H1 (cell line): ENCODE data around the gene TMEM135. TPM values are rescaled to one million over a fixed set of nuclear protein-coding genes. Genes with fewer than 3 reads are reported as not detected.

Experiments
- CTCF ChIA-PET: fragments of 300-600 bp; sonication (Branson Sonifier 250); formaldehyde crosslinking; loops from one replicate; lab custom pipeline; 2021; ENCODE audit not compliant: partially characterized antibody; lab: Charles Lee
- POLR2A ChIA-PET: fragments of 300-600 bp; sonication (Branson Sonifier 250); formaldehyde crosslinking; loops from one replicate; lab custom pipeline; 2021; ENCODE audit warnings: inconsistent platforms; ENCODE audit not compliant: partially characterized antibody; lab: Charles Lee
- DNase-seq, 2 experiments: peaks; one replicate each; pipeline versions ENCODE4 v3.0.0 to v3.0.0-alpha.2; 2010 to 2022; ENCODE audit warnings: low spot score in 2 of 2, low read depth in 1 of 2, mixed read lengths in 1 of 2
- FAIRE-seq: peaks from 2 replicates; lab custom pipeline; 2011; peaks lifted over from hg19 to GRCh38; lab: Jason Lieb, UNC
- H2AFZ ChIP-seq: 2 replicates; pipeline ENCODE4 v1.8.1; 2012; ENCODE audit warnings: low read length, inconsistent platforms
- H2AK5ac ChIP-seq: 2 replicates; pipeline ENCODE4 v1.6.1; 2013; ENCODE audit warnings: low read depth, low read length
- H2BK120ac ChIP-seq: replicated peaks from 2 replicates; pipeline ENCODE3; 2013; ENCODE audit warnings: low read depth, low read length, inconsistent platforms
- H2BK12ac ChIP-seq: 2 replicates; pipeline ENCODE4 v1.6.1; 2013; ENCODE audit warnings: low read depth, low read length
- H2BK15ac ChIP-seq: 2 replicates; pipeline ENCODE4 v1.6.1; 2013; ENCODE audit warnings: low read length
- H2BK20ac ChIP-seq: 2 replicates; pipeline ENCODE4 v1.6.1; 2013; ENCODE audit warnings: low read length
- H2BK5ac ChIP-seq: 2 replicates; pipeline ENCODE4 v1.6.1; 2013; ENCODE audit warnings: low read depth, low read length
- H3K14ac ChIP-seq: 2 replicates; pipeline ENCODE4 v1.6.1; 2013; ENCODE audit warnings: inconsistent platforms; ENCODE audit not compliant: insufficient read length
- H3K18ac ChIP-seq: 2 replicates; pipeline ENCODE4 v1.6.1; 2013; ENCODE audit warnings: low read length; ENCODE audit errors: extremely low read depth
- H3K23ac ChIP-seq: 2 replicates; pipeline ENCODE4 v1.6.1; 2013; ENCODE audit warnings: inconsistent platforms; ENCODE audit not compliant: insufficient read length
- H3K23me2 ChIP-seq: 2 replicates; pipeline ENCODE4 v1.6.1; 2013; ENCODE audit warnings: low read depth, low read length
- H3K27ac ChIP-seq: 2 replicates; pipeline ENCODE4 v1.6.1; 2011; ENCODE audit warnings: low read depth, low read length, inconsistent platforms
- H3K27me3 ChIP-seq, 4 experiments: replicated peaks in 1 of 4; 1 replicate in 1 of 4; 2 replicates in 3 of 4; pipeline versions ENCODE4 v1.6.1 to v1.8.1; 2011 to 2013; ENCODE audit warnings: low read length in 3 of 4, mild to moderate bottlenecking in 3 of 4, inconsistent platforms in 2 of 4, mixed read lengths in 2 of 4, moderate library complexity in 1 of 4; ENCODE audit not compliant: control insufficient read depth in 3 of 4, insufficient read depth in 3 of 4; ENCODE audit errors: extremely low read depth in 1 of 4
- H3K36me3 ChIP-seq, 4 experiments: 2 replicates each; pipeline versions ENCODE4 v1.6.1 to v1.8.1; 2011 to 2013; ENCODE audit warnings: mild to moderate bottlenecking in 4 of 4, low read length in 3 of 4, moderate library complexity in 2 of 4, control low read depth in 1 of 4, inconsistent platforms in 1 of 4; ENCODE audit not compliant: insufficient read depth in 4 of 4, control insufficient read depth in 2 of 4
- H3K4ac ChIP-seq: replicated peaks from 2 replicates; pipeline ENCODE3; 2013; ENCODE audit warnings: low read length, low read depth, mixed read lengths, inconsistent platforms; ENCODE audit not compliant: insufficient read length
- H3K4me1 ChIP-seq, 4 experiments: replicated peaks in 1 of 4; 1 replicate in 1 of 4; 2 replicates in 3 of 4; pipeline versions ENCODE4 v1.6.1 to v1.8.1; 2011 to 2013; ENCODE audit warnings: low read length in 3 of 4, inconsistent platforms in 2 of 4, mixed read lengths in 1 of 4; ENCODE audit not compliant: insufficient read depth in 4 of 4, control insufficient read depth in 3 of 4
- H3K4me2 ChIP-seq, 2 experiments: 2 replicates each; pipeline versions ENCODE4 v1.6.1 to v1.8.1; 2011 to 2013; ENCODE audit warnings: low read depth in 2 of 2, low read length in 2 of 2, control low read depth in 1 of 2, inconsistent platforms in 1 of 2, mild to moderate bottlenecking in 1 of 2; ENCODE audit not compliant: insufficient read depth in 1 of 2
- H3K4me3 ChIP-seq, 4 experiments: fragments of 200-600, 300-600 bp in 1 of 4; sonication (generic), shearing (Covaris generic), sonication (Bioruptor Twin) in 1 of 4; 2 replicates each; pipeline versions ENCODE4 v1.5.1 to v1.8.1; 2011 to 2016; ENCODE audit warnings: low read length in 4 of 4, low read depth in 3 of 4, control low read depth in 2 of 4, inconsistent platforms in 2 of 4, mild to moderate bottlenecking in 2 of 4, mixed read lengths in 1 of 4, moderate library complexity in 1 of 4; ENCODE audit not compliant: insufficient read depth in 2 of 4; ENCODE audit errors: extremely low read depth in 1 of 4
- H3K56ac ChIP-seq: replicated peaks from 2 replicates; pipeline ENCODE3; 2013; ENCODE audit warnings: low read depth, mild to moderate bottlenecking, mixed read lengths, low read length, inconsistent platforms; ENCODE audit not compliant: insufficient read length
- H3K79me1 ChIP-seq: 2 replicates; pipeline ENCODE4 v1.6.1; 2013; ENCODE audit warnings: low read depth, low read length, control low read depth
- H3K79me2 ChIP-seq, 2 experiments: 2 replicates each; pipeline versions ENCODE4 v1.6.1 to v1.8.1; 2012 to 2013; ENCODE audit warnings: low read length in 2 of 2, mild to moderate bottlenecking in 2 of 2, inconsistent platforms in 1 of 2; ENCODE audit not compliant: insufficient read depth in 2 of 2, control insufficient read depth in 1 of 2
- H3K9ac ChIP-seq, 4 experiments: replicated peaks in 1 of 4; 1 replicate in 1 of 4; 2 replicates in 3 of 4; pipeline versions ENCODE4 v1.6.1 to v1.8.1; 2011 to 2013; ENCODE audit warnings: low read depth in 3 of 4, low read length in 3 of 4, control low read depth in 2 of 4, mild to moderate bottlenecking in 2 of 4, moderate library complexity in 2 of 4, inconsistent platforms in 1 of 4; ENCODE audit errors: extremely low read depth in 1 of 4
- H3K9me3 ChIP-seq, 2 experiments: 2 replicates each; pipeline versions ENCODE4 v1.6.1 to v1.8.1; 2012 to 2013; ENCODE audit warnings: mild to moderate bottlenecking in 2 of 2, moderate library complexity in 2 of 2, control low read depth in 1 of 2, inconsistent platforms in 1 of 2, low read depth in 1 of 2, low read length in 1 of 2, mixed read lengths in 1 of 2; ENCODE audit not compliant: insufficient read depth in 2 of 2
- H4K20me1 ChIP-seq, 2 experiments: replicated peaks in 1 of 2; 2 replicates each; pipeline versions ENCODE3 to v1.8.1; 2011 to 2013; ENCODE audit warnings: inconsistent platforms in 2 of 2, low read length in 2 of 2, mild to moderate bottlenecking in 1 of 2; ENCODE audit not compliant: insufficient read depth in 2 of 2, control insufficient read depth in 1 of 2
- H4K5ac ChIP-seq: 2 replicates; pipeline ENCODE4 v1.6.1; 2013; ENCODE audit warnings: low read length, low read depth, mixed read lengths, inconsistent platforms; ENCODE audit not compliant: insufficient read length
- H4K8ac ChIP-seq: 2 replicates; pipeline ENCODE4 v1.8.0; 2013; ENCODE audit warnings: mild to moderate bottlenecking, moderate library complexity, low read length, inconsistent platforms; ENCODE audit not compliant: insufficient read depth; ENCODE audit errors: extremely low read depth
- H4K91ac ChIP-seq: replicated peaks from 2 replicates; pipeline ENCODE3; 2013; ENCODE audit warnings: low read length, mixed read lengths, inconsistent platforms; ENCODE audit not compliant: insufficient read length
- ASH2L ChIP-seq: fragments of 200-600, 300-600 bp; sonication (generic); IDR thresholded peaks from one replicate; pipeline ENCODE4 v1.7.1; 2017; ENCODE audit warnings: low read length
- CEBPB ChIP-seq: IDR thresholded peaks from 2 replicates; pipeline ENCODE4 v1.6.1; 2012; ENCODE audit warnings: low read depth, low read length
- EZH2 ChIP-seq: fragments of 200-600 bp; sonication (generic); IDR thresholded peaks from 2 replicates; pipeline ENCODE4 v1.7.1; 2012; ENCODE audit warnings: low read depth, mild to moderate bottlenecking, moderate library complexity, low read length, inconsistent platforms; ENCODE audit not compliant: severe bottlenecking
- KDM4A ChIP-seq: IDR thresholded peaks from one replicate; pipeline ENCODE4 v1.7.1; 2012; ENCODE audit warnings: low read depth, mild to moderate bottlenecking, moderate library complexity, low read length, inconsistent platforms; ENCODE audit not compliant: severe bottlenecking
- MAFK ChIP-seq: IDR thresholded peaks from 2 replicates; pipeline ENCODE4 v1.6.1; 2012; ENCODE audit warnings: low read depth, mild to moderate bottlenecking, improper control_type of control experiment, low read length
- NRF1 ChIP-seq: IDR thresholded peaks from 2 replicates; pipeline ENCODE4 v1.6.1; 2011; ENCODE audit warnings: mild to moderate bottlenecking, low read depth, low read length, improper control_type of control experiment
- RAD21 ChIP-seq, 2 experiments: IDR thresholded peaks in 1 of 2; conservative IDR thresholded peaks in 1 of 2; 2 replicates each; pipeline ENCODE4 v1.6.1; 2011; ENCODE audit warnings: low read depth in 2 of 2, low read length in 2 of 2, improper control_type of control experiment in 1 of 2, inconsistent platforms in 1 of 2, mild to moderate bottlenecking in 1 of 2, moderate library complexity in 1 of 2
- RNF2 ChIP-seq: fragments of 200-900, 300-1000 bp; sonication (generic); IDR thresholded peaks from 2 replicates; pipeline ENCODE4 v1.7.1; 2016; ENCODE audit warnings: borderline replicate concordance, low read depth, mild to moderate bottlenecking, antibody characterized with exemption, low read length; ENCODE audit not compliant: poor library complexity, severe bottlenecking; ENCODE audit errors: missing control alignments
- SAP30 ChIP-seq: fragments of 300-600 bp; sonication (generic); IDR thresholded peaks from 2 replicates; pipeline ENCODE4 v1.7.1; 2012; ENCODE audit warnings: low read length, moderate library complexity, mild to moderate bottlenecking, inconsistent platforms; ENCODE audit not compliant: insufficient read depth, insufficient replicate concordance
- SIRT6 ChIP-seq: IDR thresholded peaks from one replicate; pipeline ENCODE4 v1.7.1; 2012; ENCODE audit warnings: low read length, inconsistent platforms
- SP2 ChIP-seq: IDR thresholded peaks from 2 replicates; pipeline ENCODE4 v1.6.1; 2012; ENCODE audit warnings: mild to moderate bottlenecking, low read length, inconsistent platforms
- SUZ12 ChIP-seq: fragments of 200-600 bp; sonication (generic); IDR thresholded peaks from 2 replicates; pipeline ENCODE4 v1.6.1; 2012; ENCODE audit warnings: mild to moderate bottlenecking, inconsistent platforms, low read length, moderate library complexity, mixed read lengths
- TBP ChIP-seq: IDR thresholded peaks from 2 replicates; pipeline ENCODE4 v1.6.1; 2011; ENCODE audit warnings: low read depth, low read length, improper control_type of control experiment
- TCF12 ChIP-seq: IDR thresholded peaks from 2 replicates; pipeline ENCODE4 v1.6.1; 2011; ENCODE audit warnings: low read depth, mild to moderate bottlenecking, low read length
- WGBS, 2 experiments: shearing (Covaris generic) in 1 of 2; methylation state at CpG; one replicate each; pipeline versions ENCODE4 v1.1.6 to v1.1.7; 2013 to 2015; ENCODE audit warnings: low lambda C conversion rate in 2 of 2, mixed read lengths in 2 of 2, inconsistent platforms in 1 of 2, low coverage in 1 of 2, missing lambda C conversion rate in 1 of 2; ENCODE audit not compliant: insufficient replicate concordance in 2 of 2, insufficient coverage in 1 of 2, insufficient read length in 1 of 2; ENCODE audit errors: extremely low coverage in 1 of 2, missing lambda C conversion rate in 1 of 2; 5-methylcytosine and 5-hydroxymethylcytosine counted together
- polyA plus RNA-seq, 7 experiments: library from polyadenylated mRNA; depleted of rRNA in 3 of 7; stranded (reverse) in 5 of 7; unstranded in 2 of 7; fragments of >200 nt in 5 of 7; fragments of 200-250 nt in 2 of 7; gene quantifications; 1 replicate in 5 of 7; 2 replicates in 1 of 7; 4 replicates in 1 of 7; pipeline versions ENCODE4 v1.2.1 to v1.2.3, GENCODE V29; 2011 to 2013; ENCODE audit warnings: missing spikeins in 2 of 7, mixed read lengths in 2 of 7
- total RNA-seq: library from RNA; stranded (reverse); fragmentation: NEBNext Ultra II Directional; extraction: Animal tissue kit (Norgen Biotek cat#: 25700); gene quantifications from 2 replicates; pipeline ENCODE4 v1.2.1, GENCODE V29; 2021

TMEM135 gene
- total and polyA plus RNA-seq, 2 of the 8 experiments (the other 6 are each of a cell fraction or from before 2014, with no cell fraction given), result 9.3 to 31.3 TPM

- no peak overlapping the region for H3K4ac ChIP-seq
- H3K23me2 ChIP-seq, result no peaks in the 10 kb centered on the region
- no peak overlapping the region for H2BK5ac ChIP-seq
- H3K56ac ChIP-seq, result no peak overlapping the region
- FAIRE-seq, result no peak
- H3K4me1 ChIP-seq, result no peaks in the 10 kb centered on the region
- no peak overlapping the region for H2BK15ac ChIP-seq
- no peak for DNase-seq
- no peaks in the 10 kb centered on the region for H3K79me1 ChIP-seq
- no peak overlapping the region for H4K91ac ChIP-seq
- H4K8ac ChIP-seq, result no peak overlapping the region
- no peak overlapping the region for H3K14ac ChIP-seq
- H3K27ac ChIP-seq, result no peak overlapping the region
- no peak overlapping the region for H2AK5ac ChIP-seq
- H3K18ac ChIP-seq, result no peak overlapping the region
- POLR2A ChIA-PET, result interaction anchor here (1.3 kb wide), 1 partner anchor 15 kb away, joined by 3 read pairs; no protein-coding TSS in a partner anchor
- H3K9ac ChIP-seq, result no peak overlapping the region
- WGBS, 2 experiments, result 92% methylated on average over 4 of the region's 4 CpGs; no CpG with 5 or more reads in 1 of the 2 experiments
- peaks cover 0 to 1% (median 0%) of the 10 kb centered on the region in 4 experiments; a peak in 1 of 7 replicates for H3K27me3 ChIP-seq
- no peak overlapping the region for H2AFZ ChIP-seq
- no peak overlapping the region for H3K4me3 ChIP-seq
- peaks cover 3 to 7% of the 10 kb centered on the region in 2 experiments; a peak in 2 of 4 replicates for H3K9me3 ChIP-seq
- no peak overlapping the region for H3K23ac ChIP-seq
- H2BK120ac ChIP-seq, result no peak overlapping the region
- CTCF ChIA-PET, result no interaction called here
- H4K5ac ChIP-seq, result no peak overlapping the region
- H4K20me1 ChIP-seq, result peaks cover 0 to 1% of the 10 kb centered on the region in 2 experiments
- no peaks in the 10 kb centered on the region for H3K36me3 ChIP-seq
- no peaks in the 10 kb centered on the region for H3K79me2 ChIP-seq
- no peak overlapping the region for H2BK12ac ChIP-seq
- H2BK20ac ChIP-seq, result no peak overlapping the region
- H3K4me2 ChIP-seq, result no peak overlapping the region
- TF ChIP-seq TBP (no peak), SUZ12 (no peak), RAD21 (IDR thresholded peaks at IDR 0.05 in 1 of 2, conservative IDR thresholded peaks at IDR 0.05 in 1 of 2; ENCODE audit: low read depth in 2 of 2, low read length in 2 of 2) (no peak), EZH2 (no peak), SIRT6 (no peak), CEBPB (no peak), KDM4A (no peak), NRF1 (no peak), ASH2L (no peak), SP2 (no peak), SAP30 (no peak), TCF12 (no peak), MAFK (no peak), RNF2 (no peak)
These were observed 213.8 kb downstream of the TMEM135 start for GRCh38 chr11:87251560-87251959.
